Activated CD8-positive, alpha-beta memory T cell treated with anti-CD3 and anti-CD28 coated beads, Interleukin-2, amount 50 U/mL, for 48 hours (primary cell): ENCODE data around the gene TIFAB.
"Not testable (repeated sequence)": the region's sequence is repeated elsewhere in the genome, so short reads cannot be mapped to it uniquely, and the experiment has no call there.

Experiments used
- DNase-seq: peaks from one replicate; pipeline ENCODE4 v3.0.0-alpha.2; 2020

Gene TIFAB

GRCh38 chr5:135452321-135453030, at the start of gene TIFAB:
Gene TIFAB (minus strand): TSS chr5:135452351. CDS start chr5:135449939, 2,412 bp downstream.
- no peak for DNase-seq

DNA sequence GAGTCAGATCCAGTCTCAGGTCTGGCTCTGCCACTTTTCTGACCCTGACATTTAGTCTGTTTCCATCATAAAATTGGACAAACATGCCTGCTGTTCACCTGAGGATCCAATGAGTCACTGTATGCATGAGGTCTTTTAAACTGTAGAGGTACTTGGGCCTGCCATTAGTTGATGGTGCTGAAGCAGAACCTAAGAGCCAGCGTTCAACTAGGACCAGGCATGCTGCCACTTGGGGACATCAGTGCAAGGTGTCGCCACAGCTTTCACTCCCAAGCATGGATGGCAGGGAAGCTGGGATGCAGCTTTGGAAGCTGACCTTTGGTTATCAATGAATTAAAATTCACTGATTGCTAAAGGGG, 46.5 kb upstream of the TIFAB start:
- no peak for DNase-seq

GRCh38 chr5:135497971-135498636, 46.0 kb upstream of the TIFAB start:
- no peak for DNase-seq

DNA sequence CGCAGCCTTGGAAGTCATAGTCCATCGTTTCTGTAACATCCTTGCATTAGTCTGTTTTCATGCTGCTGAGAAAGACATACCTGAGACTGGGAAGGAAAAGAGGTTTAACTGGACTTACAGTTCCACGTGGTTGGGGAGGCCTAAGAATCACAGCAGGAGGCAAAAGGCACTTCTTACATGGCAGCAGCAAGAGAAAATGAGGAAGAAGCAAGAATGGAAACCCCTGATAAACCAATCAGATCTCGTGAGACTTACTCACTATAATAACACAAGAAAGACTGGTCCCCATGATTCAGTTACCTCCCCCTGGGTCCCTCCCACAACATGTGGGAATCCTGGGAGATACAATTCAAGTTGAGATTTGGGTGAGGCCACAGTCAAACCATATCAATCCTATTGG, 43.4 kb upstream of the TIFAB start:
- DNase-seq: not testable (repeated sequence)

DNA sequence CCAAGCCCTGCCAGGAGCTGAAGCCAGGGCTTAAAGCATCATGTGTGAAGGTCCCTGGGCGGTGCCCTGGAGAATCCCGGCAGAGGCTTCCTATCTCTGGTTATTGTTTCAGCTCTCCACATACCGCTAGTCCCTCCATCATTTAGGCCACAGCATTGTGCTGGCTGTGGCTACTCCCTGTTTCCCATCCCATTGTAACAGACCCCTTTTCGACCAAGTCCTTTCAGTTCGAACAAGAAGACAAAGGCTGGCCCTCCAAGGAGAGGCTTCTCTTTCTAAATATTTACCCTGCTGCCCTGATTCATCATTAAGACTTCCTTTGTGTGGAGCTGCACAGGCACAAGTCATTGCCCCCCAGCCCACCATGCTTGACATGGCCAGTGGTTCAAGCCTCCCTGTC, 42.0 kb upstream of the TIFAB start:
- DNase-seq: no peak

- DNase-seq: no peak
Measured at GRCh38 chr5:135493406-135494180, 41.4 kb upstream of the TIFAB start.

GRCh38 chr5:135492319-135492626, 40.1 kb upstream of the TIFAB start:
- no peak for DNase-seq

DNA sequence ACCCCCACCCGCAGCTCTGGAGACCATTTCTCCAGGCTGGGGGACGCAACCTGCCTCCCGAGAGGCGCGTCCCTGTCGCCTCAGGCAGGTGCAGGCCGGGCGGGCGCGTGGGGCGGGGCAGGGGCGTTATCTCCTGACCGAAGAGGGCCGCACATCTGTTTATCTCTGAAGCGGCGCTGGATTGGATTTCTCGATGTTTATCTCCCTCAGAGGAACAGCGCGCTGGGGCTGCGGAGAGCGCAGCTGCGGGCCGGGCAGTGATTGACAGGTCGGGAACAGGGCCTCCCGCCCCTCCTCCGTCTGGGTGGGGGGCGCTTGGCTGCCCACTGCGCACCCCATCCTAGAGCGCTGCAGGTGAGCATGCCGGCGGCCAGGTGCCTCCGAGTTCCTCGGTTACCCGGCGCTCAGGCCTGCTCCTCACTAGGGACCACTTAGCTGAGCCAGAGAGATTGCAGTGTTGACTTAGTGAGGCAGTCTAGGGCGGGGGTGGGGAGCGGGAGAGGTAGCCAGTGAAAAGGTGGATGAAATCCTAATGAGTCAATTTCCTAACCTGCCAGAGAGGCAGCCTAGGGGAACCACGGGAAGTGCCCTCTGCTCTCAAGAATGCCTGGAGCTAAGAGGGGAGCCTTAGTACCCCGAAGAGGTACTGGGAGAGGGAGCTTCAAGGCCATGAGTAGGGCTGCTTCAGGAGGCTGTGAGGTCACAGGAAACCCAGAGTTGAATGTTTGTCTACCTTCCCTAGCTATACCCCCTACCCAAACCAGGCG, 39.6 kb upstream of the TIFAB start:
- no peak for DNase-seq

GRCh38 chr5:135491038-135491551, 38.9 kb upstream of the TIFAB start:
- no peak for DNase-seq

GRCh38 chr5:135490245-135491037, 38.3 kb upstream of the TIFAB start:
- DNase-seq: no peak

- DNase-seq: no peak
Measured at GRCh38 chr5:135489466-135490244, 37.5 kb upstream of the TIFAB start.

DNA sequence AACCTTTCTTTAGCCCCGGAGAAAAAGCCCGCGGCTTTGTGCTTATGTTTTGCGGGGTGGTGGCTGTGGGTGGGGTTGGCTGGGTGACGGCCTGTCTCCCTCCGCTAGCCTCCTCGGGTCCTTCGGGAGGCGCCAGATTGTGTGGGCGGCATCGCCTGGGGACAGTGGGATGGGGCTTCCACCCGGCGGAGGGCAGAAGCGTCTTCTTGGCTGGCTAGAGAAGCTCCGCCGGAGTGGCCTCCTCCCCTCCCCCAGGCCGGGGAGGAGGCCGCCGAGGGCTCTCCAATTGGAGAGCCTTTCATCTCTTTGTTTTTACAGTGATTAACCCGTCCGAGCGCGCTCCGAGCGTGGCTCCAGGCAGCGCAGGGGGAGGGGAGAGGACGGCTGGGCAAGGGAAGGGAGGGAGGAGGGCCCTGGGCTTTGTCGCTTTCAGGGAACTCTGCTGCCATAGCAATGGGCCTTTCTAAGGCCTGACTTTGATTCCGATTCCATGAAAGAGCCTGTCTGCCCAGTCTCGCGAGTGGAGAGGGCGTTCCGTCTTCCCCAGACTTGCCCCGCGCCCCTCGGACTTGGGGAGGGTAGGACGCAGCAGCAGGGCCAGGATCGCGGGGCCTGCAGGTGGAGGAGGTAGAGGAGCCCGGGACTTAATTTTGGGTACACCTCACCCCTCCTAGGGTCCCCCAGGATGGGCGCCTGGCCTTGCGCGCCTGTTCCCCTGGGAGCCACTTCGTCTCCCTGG, 36.7 kb upstream of the TIFAB start:
- DNase-seq: no peak

DNA sequence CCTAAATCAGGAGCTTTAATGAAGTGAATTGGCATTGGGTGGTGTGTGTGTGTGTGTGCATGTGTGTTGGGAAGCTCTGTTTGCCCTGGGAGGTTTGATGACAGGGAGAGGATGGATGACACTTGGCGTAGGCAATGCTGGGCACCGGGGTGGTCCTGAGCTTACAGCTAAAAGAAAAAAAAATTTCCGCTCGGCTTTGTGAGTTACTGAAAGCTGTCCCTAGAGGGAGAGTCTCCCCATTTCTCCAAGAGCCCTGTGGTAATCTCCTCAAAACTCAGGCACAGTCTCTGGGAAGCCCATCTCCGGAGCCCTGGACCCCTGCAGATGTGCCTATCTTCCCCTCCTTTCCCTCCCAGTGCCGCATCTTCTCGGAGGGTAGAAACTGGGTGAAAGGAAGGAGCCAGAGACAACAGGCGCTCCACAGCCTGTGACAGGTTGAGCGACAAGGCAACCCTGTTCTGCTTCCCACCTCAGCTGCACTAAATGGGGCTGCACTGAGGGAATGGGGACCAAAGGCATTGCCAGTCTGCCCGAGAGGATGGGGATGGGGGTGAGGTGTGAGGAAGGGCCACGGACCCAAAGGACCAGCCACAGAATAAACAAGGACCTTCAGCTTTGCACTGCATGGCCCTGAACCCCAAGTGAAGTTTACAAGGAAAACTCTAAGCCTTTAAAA, 35.8 kb upstream of the TIFAB start:
- no peak for DNase-seq

- no peak for DNase-seq
Measured at GRCh38 chr5:135487037-135487395, 34.9 kb upstream of the TIFAB start.

- no peak for DNase-seq
Measured at GRCh38 chr5:135486131-135487036, 34.2 kb upstream of the TIFAB start.

DNA sequence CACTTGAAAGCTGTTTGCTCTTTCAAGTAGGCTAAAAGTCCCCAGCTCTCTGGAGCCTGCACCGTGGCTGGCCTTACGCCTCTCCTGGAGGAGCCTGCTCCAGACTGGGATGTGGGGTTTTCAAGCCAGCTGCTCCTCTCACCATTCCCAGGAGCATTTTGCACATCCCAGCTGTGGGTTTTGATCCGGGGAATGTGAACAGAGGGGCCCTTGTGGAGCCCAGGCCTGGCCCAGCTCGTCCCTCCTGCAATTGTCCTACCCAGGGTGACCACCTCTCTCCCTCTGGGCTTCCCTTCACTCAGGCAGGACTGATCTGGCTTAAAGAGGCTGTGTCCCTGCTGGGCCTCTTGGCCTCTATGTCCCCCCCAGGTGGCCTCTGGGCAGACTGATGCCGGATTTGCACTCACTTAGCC, 32.5 kb upstream of the TIFAB start:
- DNase-seq: no peak

- DNase-seq: no peak
Measured at GRCh38 chr5:135483254-135483653, 31.1 kb upstream of the TIFAB start.

DNA sequence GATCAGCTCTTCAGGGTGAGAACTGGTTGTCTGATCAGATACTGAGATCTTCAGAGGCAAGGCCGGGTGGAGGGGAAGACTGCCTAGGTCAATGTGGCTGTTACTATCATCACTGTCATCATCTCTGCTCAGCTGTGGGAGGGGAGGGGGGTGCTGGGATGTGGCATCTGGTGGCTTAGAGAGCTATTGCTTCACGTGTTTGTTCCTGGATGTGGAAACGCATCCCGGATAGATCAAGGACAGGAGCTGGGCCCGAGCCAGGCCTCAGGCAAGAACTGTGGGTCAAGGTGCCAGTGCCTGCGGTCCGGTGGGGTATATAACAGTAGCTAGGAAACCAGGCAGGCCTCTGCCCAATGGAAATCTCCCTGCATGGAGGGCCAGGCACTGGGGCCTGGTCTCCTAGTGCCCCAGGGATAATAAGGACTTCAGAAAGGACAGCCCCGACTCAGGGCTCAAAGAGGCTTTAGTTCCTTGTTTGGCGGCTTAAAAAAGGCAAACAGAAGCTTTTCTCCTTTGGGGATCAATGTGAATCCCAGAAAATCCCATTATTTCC, 30.3 kb upstream of the TIFAB start:
- DNase-seq: no peak

- DNase-seq: no peak
Measured at GRCh38 chr5:135481909-135482311, 29.8 kb upstream of the TIFAB start.
